Cardiac septum (tissue), 1 donor: Measurements from ENCODE around the gene ADGRL3. TPM values are rescaled to one million over a fixed set of nuclear protein-coding genes. Genes with fewer than 3 reads are reported as not detected.

ENCODE experiments used
- DNase-seq: peaks from one replicate; pipeline ENCODE4 v3.0.0-alpha.2; 2020; ENCODE audit warnings: low spot score
- intact Hi-C: fragments of 100-400 bp; cut with DNase I; formaldehyde crosslinking; loops from one replicate; pipeline ENCODE4 v1.14.0; 2022
- long read RNA-seq: library from polyadenylated mRNA; unstranded; transcript quantifications from one replicate; pipeline ENCODE4 v2.0.0, GENCODE V29; 2021
- total RNA-seq: library from RNA; stranded (reverse); fragmentation: NEBNext Ultra II Directional; extraction: Animal tissue kit (Norgen Biotek cat#: 25700); gene quantifications from one replicate; pipeline ENCODE4 v1.2.1, GENCODE V29; 2021
- donor health status: DM: no; HTN: no; CAD: no.

The ADGRL3 gene
- total RNA-seq = 15.3 TPM
- long read RNA-seq, partial matches to known transcripts = 2 of 8 reads
- long read RNA-seq, other reads (novel, unspliced or antisense) = 6 of 8 reads

DNA sequence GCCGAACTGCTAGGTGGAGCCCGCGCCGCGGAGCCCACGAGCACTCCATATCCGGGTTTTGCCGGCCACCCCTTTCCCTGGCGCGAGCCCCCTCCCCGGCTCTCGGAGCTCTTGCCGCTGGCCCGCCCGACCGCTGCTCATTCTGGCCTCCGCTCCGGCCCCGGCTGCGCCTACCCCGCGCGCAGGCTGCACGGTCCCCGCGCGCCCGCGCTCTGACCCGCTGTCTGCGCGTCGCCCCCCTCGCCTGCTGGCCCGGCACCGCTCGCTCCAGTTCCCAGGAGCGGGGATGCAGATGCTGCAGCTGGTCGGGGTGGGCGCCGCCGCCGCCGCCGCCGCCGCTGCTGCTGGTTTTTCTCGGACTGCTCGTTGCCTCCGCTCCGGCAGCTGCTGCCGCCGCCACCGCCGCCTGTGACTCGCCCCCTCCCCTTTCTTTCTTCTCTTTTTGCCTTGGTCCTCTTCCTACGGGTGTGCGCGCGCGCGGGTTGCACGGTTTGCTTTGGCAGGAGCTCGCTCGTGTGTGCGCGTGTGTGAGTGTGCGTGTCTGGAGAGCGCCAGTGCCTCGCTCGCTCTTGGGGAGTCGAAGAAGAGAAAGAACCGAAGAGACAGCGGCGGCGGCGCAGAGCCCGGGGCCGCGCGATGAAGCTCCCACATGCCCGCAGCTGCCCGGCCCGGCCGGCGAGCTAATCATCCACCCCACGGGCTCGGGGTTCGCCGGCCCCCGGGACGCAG lies at the start of gene ADGRL3:
Gene ADGRL3 (plus strand): TSS at position 140 of the 729 bp plus-strand sequence.
- no peak for DNase-seq
- intact Hi-C loops = loop anchor here (5.0 to 10.0 kb wide), 3 partner anchors 304 to 937 kb away; no protein-coding TSS in a partner anchor

DNA sequence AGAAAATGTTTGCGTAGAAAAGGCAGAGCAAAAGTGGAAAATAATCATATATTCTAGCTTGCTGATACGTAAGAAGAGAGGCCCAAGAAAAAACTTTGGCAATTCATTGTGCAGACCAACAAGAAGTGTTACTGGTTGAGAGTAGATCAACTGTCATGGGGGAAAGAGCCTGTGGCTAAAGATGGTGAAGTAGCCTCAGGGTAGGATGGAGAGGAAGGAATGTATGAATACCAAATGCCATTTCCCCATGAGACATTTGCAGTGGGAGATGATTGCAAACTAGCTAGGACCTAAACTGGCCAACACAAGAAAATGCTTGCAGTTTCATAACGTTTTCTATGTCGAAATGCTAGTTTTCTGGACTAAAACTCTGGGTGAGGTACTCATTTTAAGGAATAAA lies 47.7 kb upstream of the ADGRL3 start:
- intact Hi-C loops = no loop called here
- no peak for DNase-seq

GRCh38 chr4:61160478-61160877 lies 39.6 kb upstream of the ADGRL3 start:
- intact Hi-C loops = no loop called here

GRCh38 chr4:61162116-61162515 lies 38.0 kb upstream of the ADGRL3 start:
- no peak for DNase-seq
- intact Hi-C loops = no loop called here

More at GRCh38 chr4:61160478-61160877, 39.6 kb upstream of the ADGRL3 start:
- DNase-seq = no peak

DNA sequence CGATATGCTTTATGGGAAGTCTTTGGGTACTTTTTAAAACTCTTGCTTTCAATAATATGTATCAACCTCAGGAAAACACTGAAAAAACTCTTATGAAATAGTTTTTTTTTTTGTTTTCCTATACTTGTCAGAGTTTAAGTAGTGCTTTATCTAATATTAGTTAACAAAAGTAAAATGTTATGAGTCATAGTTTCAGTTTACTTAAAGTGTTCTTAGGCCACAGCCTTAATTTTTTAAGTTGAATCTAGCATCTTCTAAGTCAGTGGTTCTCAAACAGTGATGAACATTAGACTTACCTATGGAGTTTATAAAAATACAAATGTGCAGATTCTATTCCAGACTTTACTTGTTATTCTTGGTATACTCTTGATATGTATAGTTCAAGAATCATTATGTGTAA lies 26.3 kb upstream of the ADGRL3 start:
- no peak for DNase-seq
- intact Hi-C loops = no loop called here

DNA sequence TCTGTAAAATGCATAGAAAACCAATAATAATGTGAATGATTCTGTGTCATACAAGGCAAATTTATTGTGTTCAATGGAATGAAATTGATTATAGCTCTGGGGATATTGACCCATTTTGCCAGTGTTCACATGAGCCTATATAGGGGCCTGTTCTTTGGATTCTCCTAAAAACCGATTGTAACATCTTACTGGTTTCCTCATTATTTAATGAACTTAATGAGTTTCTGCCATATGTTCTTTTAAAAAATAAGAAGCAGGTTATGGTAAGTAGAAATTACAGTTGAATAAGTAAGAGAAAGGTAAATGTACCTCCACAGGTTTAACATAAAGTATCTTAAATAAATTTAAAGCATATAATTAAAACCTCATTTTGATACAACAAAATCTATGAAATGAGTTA lies 24.6 kb upstream of the ADGRL3 start:
- DNase-seq = no peak
- intact Hi-C loops = no loop called here

DNA sequence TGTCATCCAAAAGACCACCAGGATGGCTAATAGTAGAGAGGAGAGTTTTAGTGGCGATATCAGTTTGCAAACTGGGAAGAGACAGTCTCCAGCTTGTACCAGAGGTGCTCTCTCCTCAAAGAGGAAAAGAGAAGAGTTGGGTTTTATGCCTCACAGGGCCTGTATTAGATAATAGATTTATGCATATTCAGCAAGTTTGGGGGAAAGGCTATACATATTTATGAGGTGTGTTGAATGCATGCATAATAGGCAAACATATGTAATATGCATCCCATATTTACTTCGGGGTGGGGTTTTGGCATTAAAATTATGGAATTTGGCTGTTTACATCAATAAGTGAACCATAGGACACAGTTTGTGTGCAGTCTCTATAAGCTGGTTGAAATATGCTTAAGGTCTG lies 22.8 kb upstream of the ADGRL3 start:
- intact Hi-C loops = no loop called here
- no peak for DNase-seq

DNA sequence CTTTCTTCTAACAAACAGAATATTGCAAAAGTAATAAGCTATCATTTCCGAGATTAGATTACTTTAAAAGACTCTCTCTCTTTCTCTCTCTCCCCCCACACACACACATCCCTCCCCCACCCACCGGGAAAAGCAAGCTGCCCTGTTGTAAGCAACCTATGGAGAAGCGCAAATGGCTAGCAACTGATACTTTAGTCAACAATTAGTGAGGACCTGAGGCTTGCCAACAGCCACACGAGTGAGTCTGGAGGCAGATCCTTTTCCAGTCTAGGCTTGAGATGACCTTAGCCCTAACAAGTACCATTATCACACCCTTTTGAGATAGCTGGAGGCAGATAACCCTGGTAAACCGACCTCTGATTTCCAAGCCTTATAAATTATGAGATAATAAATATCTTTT lies 19.7 kb upstream of the ADGRL3 start:
- intact Hi-C loops = no loop called here
- DNase-seq = no peak

DNA sequence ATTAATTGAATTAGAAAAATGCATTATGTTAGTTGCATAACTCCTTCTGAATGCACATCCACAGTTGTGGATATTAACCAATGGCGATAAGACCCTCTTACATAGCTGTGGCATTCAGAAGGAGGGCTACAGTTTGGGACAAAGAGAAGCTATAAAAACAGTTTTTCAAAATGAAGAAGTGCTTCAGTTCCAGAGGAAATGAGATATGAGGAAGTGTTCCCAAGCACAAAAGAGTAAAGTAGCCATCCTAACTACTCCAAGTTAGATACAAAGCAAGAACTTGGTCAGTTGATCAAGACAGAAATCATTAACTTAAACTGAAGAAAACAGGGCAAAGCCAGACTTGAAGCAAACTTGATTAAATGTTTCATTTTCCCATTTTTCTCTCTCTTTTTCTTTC lies 17.2 kb upstream of the ADGRL3 start:
- DNase-seq = no peak
- intact Hi-C loops = no loop called here

DNA sequence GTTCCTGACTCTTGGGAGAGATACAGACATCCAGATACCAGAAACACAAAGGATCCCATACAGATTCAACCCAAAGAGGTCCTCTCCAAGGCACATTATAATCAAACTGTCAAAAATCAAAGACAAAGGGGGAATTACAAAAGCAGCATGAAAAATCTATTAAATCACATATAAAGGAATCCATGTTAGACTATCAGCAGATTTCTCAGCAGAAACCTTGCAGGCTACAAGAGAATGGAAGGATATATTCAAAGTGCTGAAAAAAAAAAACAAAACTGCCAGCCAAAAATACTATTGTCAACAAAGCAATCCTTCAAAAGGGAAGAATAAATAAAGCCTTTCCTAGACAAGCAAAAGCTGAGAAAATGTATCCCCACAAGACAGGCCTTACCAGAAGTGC lies 14.8 kb upstream of the ADGRL3 start:
- intact Hi-C loops = no loop called here
- no peak for DNase-seq

DNA sequence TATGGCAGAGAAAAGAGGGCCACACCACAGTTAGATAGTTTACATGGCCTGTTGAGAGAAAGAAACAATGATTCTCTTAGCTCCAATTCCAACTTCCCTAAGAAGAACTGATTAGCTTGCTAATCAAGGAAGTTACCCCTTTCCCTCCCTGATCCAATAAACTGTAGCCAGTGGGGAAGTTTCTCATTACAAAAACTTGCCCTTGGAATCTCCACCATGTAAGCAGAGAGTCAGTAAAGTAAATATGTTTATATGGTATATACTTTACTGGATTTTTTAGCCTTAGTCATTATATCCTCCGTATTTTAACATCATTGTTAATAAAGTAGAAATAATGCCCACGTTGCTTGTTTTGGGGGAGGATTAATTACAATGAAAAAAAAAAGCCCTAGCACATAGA lies 7.7 kb upstream of the ADGRL3 start:
- no peak for DNase-seq
- intact Hi-C loops = no loop called here

DNA sequence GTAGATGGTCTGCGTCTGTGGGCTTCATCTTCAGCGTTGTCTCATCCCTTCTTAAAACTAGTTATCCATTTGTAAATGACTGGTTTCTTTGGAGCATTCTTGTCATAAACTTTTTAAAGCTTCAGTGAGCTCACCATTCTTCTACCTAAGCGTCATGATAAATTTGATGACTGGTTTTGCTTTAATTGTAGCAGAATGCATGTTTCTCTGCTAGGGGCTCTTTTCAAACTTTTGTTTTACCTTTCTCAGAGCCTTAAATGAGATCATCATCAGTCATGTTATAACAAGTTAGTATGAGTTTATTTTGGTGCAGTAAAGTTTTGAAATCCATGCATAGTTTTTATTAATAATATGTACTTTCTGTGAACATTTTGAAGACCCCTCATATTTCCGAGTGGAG lies 6.3 kb upstream of the ADGRL3 start:
- intact Hi-C loops = no loop called here
- DNase-seq = no peak

GRCh38 chr4:61194571-61194970 lies 5.6 kb upstream of the ADGRL3 start:
- intact Hi-C loops = no loop called here
- DNase-seq = no peak

DNA sequence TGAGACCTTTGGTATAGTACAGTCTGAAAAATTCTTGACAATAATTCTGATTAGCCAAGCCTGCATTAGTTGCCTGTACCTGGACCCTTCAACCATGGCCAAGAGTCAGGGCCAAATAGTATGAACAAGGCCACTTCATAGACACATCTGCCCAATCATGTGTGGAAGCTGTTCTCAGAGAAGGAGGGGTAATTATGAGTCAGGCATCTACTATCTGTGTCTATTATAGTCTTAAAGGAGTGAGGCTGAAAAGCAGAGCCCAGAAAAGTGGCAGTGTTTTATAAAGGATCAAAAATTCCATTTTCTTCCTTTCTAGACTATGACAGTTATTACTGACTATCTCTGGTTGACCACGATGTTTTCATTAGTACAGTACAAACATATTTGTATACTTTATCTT lies 5.0 kb upstream of the ADGRL3 start:
- intact Hi-C loops = no loop called here
- DNase-seq = no peak

DNA sequence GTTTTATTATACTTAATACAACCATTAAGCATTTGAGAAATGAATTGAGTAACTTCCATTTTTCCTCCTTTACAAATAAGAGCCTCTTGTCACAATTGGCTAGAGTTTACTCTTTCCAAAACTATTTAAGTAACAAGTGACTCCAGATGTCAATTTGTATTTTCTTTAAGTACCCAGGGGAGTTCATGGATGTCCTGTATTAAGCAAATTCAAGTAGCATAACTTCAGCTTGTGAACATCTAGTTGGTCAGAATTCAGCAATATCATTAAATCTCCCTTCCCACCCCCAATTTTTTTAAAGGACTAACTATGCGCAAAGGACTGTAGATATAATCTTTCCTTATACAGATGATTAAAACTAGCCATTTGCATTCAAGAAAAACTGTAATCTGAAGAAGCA lies 1.4 kb upstream of the ADGRL3 start:
- intact Hi-C loops = no loop called here
- DNase-seq = no peak

DNA sequence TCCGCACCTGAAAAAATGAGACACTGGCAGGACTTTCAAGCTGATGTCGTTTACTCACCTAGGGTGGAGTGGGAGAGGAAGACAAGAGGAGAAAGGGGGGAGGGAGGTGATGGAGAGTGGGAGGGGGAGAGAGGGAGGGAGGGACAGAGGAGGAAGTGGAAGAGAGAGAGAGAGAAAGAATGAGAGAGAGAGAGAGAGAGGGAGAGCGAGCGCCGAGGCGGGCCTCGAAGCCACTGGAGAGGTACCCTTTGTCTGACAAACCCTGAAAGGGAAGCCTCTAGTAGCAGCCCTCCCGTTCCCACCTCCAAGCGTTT lies 296 bp upstream of the ADGRL3 start:
- intact Hi-C loops = loop anchor here (5.0 to 10.0 kb wide), 3 partner anchors 305 to 937 kb away; no protein-coding TSS in a partner anchor
- DNase-seq = no peak

DNA sequence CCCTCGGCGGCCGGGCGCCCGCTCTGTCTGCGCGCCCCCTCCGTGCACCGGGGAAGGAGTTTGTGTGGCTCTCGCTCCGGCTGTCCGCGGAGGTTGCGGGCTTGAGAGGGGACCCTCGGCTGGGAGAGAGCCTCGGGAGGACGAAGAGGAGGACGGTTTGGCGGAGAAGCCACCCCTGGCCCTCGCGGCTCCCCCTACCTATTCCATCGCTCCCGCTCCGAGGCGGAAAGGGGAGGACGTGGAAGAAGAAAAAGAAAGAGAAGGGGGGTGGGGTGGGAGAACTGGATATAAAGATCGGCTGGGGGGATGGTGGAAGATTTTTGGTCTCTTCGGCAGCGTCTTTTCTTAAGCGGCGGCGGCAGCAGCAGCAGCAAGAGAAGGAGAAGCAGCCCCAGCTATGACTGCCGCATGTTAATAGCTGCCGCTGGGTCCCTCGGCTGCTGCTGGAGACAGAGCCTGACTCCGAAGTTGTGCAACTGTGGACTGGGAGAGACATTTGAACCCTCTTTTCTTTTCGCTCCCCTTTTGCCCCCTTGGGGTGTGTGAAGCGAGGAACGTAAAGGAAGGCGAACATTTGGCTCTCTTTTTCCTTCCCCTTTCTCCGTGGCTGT lies 895 bp downstream of the ADGRL3 start:
- no peak for DNase-seq
- intact Hi-C loops = loop anchor here (5.0 to 10.0 kb wide), 3 partner anchors 304 to 936 kb away; no protein-coding TSS in a partner anchor

DNA sequence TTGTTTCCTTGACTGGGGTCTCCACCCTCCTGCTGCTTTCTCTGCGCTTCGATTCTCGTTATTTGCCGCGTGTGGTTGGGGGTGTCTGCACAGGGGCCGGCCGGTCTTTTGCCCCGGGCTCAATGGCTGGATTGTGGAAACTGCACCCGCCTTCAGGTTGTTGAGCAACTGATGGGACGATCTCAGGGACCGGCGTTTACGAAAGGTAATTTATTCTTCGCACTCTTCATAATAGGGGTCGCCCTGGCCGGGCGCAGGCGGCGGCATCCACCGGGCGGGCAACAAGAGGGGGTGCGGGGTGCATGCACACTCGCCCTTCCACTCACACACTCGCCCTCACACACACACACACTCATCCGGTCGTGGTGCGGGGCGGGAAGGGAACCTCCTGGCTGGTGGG lies 1.4 kb downstream of the ADGRL3 start:
- intact Hi-C loops = loop anchor here (5.0 to 10.0 kb wide), 3 partner anchors 303 to 936 kb away; no protein-coding TSS in a partner anchor
- no peak for DNase-seq

GRCh38 chr4:61201961-61202637 lies 2.0 kb downstream of the ADGRL3 start:
- peak; percentile 75 for DNase-seq
- intact Hi-C loops = loop anchor here (5.0 to 10.0 kb wide), 3 partner anchors 303 to 935 kb away; no protein-coding TSS in a partner anchor

DNA sequence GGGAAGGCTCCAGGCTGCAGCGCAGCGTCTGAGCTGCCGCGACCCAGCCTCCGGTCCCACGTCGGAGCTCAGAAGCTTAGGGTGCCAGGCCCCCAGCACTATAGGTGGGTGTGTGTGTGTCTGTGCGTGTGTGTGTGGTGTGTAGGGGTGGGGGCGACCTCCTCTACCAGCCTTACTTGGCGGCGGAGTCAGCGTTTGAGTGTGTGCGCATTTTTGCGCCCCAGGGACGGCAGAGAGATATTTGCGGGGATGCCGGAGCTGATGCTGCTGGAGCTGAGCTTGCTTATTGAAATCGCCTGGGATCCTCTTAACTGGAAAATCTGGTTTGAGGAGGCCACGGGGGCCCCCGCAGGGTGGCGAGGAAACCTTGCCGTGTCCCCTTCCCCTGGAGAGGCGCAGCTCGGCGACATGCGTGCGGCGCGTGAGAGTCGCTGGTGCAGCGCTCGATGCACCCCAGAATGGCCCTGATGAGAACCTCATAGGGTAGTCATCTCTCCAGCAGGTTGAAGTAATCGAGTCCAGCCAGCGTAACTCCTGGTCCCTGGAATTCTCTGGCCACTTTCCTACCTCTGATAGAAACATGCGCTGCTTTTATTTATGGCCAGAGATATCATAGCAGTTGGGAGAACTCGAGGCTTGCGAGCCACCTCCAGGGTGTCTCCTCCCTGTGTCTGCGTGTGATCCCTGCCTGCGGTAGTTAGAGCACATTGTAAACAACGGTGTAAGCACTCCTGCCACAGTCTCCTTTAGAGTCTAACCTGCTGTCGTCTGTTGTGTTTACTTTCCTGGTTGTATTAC lies 2.7 kb downstream of the ADGRL3 start:
- intact Hi-C loops = loop anchor here (5.0 to 10.0 kb wide), 3 partner anchors 302 to 934 kb away; no protein-coding TSS in a partner anchor
- peak; percentile 71 for DNase-seq
